ENCODE results near the gene PHGDH.
"Not testable (repeated sequence)": the region's sequence is repeated elsewhere in the genome, so short reads cannot be mapped to it uniquely, and the experiment has no call there.

PHGDH gene

DNA sequence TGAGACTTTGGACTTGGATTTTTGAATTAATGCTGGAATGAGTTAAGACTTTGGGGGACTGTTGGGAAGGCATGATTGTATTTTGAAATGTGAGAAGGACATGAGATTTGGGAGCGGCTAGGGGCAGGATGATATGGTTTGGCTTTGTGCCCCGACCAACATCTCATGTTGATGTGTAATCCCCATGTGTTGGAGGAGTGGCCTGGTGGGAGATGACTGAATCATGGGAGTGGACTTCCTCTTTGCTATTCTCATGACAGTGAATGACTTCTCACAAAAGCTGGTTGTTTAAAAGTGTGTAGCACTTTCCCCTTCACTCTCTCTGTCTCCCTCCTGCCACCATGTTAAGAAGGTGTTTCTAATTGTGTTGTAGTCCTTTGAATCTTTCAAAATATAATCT is 9.3 kb upstream of the PHGDH start:
- H3K27ac ChIP-seq (ENCODE audit: poor library complexity, severe bottlenecking): peak overlapping the region; percentile 18
- peak; percentile 73 for DNase-seq (ENCODE audit: low spot score)
- H3K4me1 ChIP-seq (ENCODE audit: insufficient read depth, poor library complexity, severe bottlenecking): no peaks in the 10 kb centered on the region
- ATAC-seq (ENCODE audit: low read depth): peak; percentile 91
- peaks cover 10% of the 10 kb centered on the region for H3K9me3 ChIP-seq (ENCODE audit: severe bottlenecking)
- H3K4me3 ChIP-seq (ENCODE audit: severe bottlenecking): no peak overlapping the region
- no peak for TF ChIP-seq CTCF (IDR thresholded peaks at IDR 0.05; ENCODE audit: poor library complexity, severe bottlenecking)
- no peaks in the 10 kb centered on the region for H3K36me3 ChIP-seq (ENCODE audit: low read depth)
- no peaks in the 10 kb centered on the region for H3K27me3 ChIP-seq (ENCODE audit: insufficient read depth, poor library complexity, severe bottlenecking)

GRCh38 chr1:119703666-119704450 is 7.9 kb upstream of the PHGDH start:
- peaks cover 10% of the 10 kb centered on the region for H3K9me3 ChIP-seq (ENCODE audit: severe bottlenecking)
- H3K4me1 ChIP-seq (ENCODE audit: insufficient read depth, poor library complexity, severe bottlenecking): no peaks in the 10 kb centered on the region
- no peak for DNase-seq (ENCODE audit: low spot score)
- H3K27me3 ChIP-seq (ENCODE audit: insufficient read depth, poor library complexity, severe bottlenecking): no peaks in the 10 kb centered on the region
- no peak overlapping the region for H3K27ac ChIP-seq (ENCODE audit: poor library complexity, severe bottlenecking)
- no peaks in the 10 kb centered on the region for H3K36me3 ChIP-seq (ENCODE audit: low read depth)
- no peak for TF ChIP-seq CTCF (IDR thresholded peaks at IDR 0.05; ENCODE audit: poor library complexity, severe bottlenecking)
- no peak for ATAC-seq (ENCODE audit: low read depth)
- H3K4me3 ChIP-seq (ENCODE audit: severe bottlenecking): no peak overlapping the region

- not testable (repeated sequence) for H3K36me3 ChIP-seq (ENCODE audit: low read depth); H3K27me3 ChIP-seq (ENCODE audit: insufficient read depth, poor library complexity, severe bottlenecking); H3K4me3 ChIP-seq (ENCODE audit: severe bottlenecking); ATAC-seq (ENCODE audit: low read depth); H3K27ac ChIP-seq (ENCODE audit: poor library complexity, severe bottlenecking); H3K9me3 ChIP-seq (ENCODE audit: severe bottlenecking); DNase-seq (ENCODE audit: low spot score); H3K4me1 ChIP-seq (ENCODE audit: insufficient read depth, poor library complexity, severe bottlenecking)
Observed at GRCh38 chr1:119706599-119706998, 5.1 kb upstream of the PHGDH start.

DNA sequence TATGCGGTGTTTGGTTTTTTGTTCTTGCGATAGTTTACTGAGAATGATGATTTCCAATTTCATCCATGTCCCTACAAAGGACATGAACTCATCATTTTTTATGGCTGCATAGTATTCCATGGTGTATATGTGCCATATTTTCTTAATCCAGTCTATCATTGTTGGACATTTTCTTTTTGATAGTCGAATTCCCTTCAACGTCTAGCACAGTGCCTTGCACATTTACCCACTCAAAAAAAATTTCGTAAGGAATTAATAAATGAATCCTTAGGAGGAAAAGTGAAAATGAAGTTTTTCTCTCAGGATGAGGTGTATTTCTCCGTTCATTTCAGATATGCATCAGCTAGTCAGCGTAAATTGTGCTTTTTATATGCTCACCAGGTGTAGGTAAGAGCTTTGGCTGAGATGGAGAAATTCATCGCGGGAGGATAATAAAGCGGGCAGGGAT is 354 bp upstream of the PHGDH start:
- H3K4me3 ChIP-seq (ENCODE audit: severe bottlenecking): peak overlapping the region; percentile 92

DNA sequence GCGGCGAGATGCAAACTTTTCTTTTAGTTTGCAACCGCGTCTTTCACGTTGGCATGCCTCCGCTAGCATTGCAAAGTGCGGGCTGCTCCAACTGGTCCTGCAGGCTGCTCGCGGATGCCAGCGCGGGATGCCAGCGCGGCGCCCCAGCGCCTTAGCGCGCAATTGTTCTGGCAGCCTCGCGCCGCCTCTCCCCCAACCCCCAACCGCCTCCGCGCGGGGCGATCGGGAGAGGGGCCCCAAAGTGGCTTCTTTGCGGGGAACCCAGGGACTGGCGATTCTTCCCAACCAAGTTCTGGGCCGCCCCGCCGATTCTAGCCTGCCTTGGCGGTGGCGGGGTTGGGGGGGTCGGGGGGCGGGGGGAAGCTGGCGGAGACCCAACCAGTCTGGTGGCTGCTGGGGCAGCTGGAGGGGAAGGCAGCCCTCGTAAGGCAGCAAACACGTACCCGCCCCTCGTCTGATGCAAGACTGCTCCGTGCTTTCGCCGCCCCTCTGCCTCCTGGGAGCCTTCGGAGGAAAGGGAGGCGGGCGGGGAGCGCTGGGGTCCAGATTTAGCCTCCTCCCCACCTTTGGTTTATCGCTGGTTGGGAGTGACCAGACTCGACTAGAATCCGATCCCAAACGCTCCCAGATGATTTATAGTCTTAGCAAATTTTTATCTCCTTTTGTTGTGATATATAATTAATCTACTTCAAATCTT is 756 bp downstream of the PHGDH start:
- peak overlapping the region; percentile 49 for H3K27ac ChIP-seq (ENCODE audit: poor library complexity, severe bottlenecking)
- peaks cover 40% of the 10 kb centered on the region for H3K36me3 ChIP-seq (ENCODE audit: low read depth)
- no peaks in the 10 kb centered on the region for H3K27me3 ChIP-seq (ENCODE audit: insufficient read depth, poor library complexity, severe bottlenecking)
- DNase-seq (ENCODE audit: low spot score) (peak; percentile 85), ATAC-seq (ENCODE audit: low read depth) (peak; percentile 77)
- peak overlapping the region; percentile 92 for H3K4me3 ChIP-seq (ENCODE audit: severe bottlenecking)
- peaks cover 17% of the 10 kb centered on the region for H3K4me1 ChIP-seq (ENCODE audit: insufficient read depth, poor library complexity, severe bottlenecking)
- no peak for TF ChIP-seq CTCF (IDR thresholded peaks at IDR 0.05; ENCODE audit: poor library complexity, severe bottlenecking)
- H3K9me3 ChIP-seq (ENCODE audit: severe bottlenecking): no peaks in the 10 kb centered on the region

More for the DNA sequence above, 354 bp upstream of the PHGDH start:
- H3K27ac ChIP-seq (ENCODE audit: poor library complexity, severe bottlenecking); DNase-seq (ENCODE audit: low spot score); ATAC-seq (ENCODE audit: low read depth); H3K27me3 ChIP-seq (ENCODE audit: insufficient read depth, poor library complexity, severe bottlenecking); H3K9me3 ChIP-seq (ENCODE audit: severe bottlenecking): not testable (repeated sequence)
- H3K4me1 ChIP-seq (ENCODE audit: insufficient read depth, poor library complexity, severe bottlenecking): peaks cover 17% of the 10 kb centered on the region
- peaks cover 37% of the 10 kb centered on the region for H3K36me3 ChIP-seq (ENCODE audit: low read depth)

All from RWPE2 (cell line).